Kidney glomerular epithelial cell (primary cell): ENCODE measurements around the gene TXNDC8.
A peak's percentile ranks its signal among the peaks of the same experiment; 100 is the strongest.
"Not testable (repeated sequence)": the region's sequence is repeated elsewhere in the genome, so short reads cannot be mapped to it uniquely, and the experiment has no call there.

Source experiments
- DNase-seq: peaks from one replicate; lab custom pipeline; 2025; lab: John Stamatoyannopoulos, UW

The TXNDC8 gene

GRCh38 chr9:110327716-110328115, 9.9 kb downstream of the TXNDC8 start:
- no peak for DNase-seq

DNA sequence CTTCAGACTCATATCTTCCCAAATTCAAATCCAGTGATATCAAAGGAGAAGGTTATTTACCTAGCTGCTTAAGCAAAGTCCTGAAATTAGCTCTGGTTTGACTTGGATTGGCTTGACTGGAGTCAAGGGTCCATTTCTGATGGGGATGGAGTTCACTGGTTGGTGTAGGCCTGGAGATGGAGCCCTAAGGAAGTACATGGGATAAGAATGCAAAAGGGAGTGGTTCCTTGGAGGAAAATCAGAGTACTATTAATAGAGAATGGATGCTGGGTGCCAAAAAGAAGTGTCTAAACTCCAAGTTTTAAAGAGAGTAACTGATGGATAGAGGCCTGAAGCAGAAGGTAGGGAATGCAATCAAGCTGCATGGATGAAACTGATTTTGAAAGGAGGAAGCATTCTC, 13.8 kb downstream of the TXNDC8 start:
- no peak for DNase-seq

DNA sequence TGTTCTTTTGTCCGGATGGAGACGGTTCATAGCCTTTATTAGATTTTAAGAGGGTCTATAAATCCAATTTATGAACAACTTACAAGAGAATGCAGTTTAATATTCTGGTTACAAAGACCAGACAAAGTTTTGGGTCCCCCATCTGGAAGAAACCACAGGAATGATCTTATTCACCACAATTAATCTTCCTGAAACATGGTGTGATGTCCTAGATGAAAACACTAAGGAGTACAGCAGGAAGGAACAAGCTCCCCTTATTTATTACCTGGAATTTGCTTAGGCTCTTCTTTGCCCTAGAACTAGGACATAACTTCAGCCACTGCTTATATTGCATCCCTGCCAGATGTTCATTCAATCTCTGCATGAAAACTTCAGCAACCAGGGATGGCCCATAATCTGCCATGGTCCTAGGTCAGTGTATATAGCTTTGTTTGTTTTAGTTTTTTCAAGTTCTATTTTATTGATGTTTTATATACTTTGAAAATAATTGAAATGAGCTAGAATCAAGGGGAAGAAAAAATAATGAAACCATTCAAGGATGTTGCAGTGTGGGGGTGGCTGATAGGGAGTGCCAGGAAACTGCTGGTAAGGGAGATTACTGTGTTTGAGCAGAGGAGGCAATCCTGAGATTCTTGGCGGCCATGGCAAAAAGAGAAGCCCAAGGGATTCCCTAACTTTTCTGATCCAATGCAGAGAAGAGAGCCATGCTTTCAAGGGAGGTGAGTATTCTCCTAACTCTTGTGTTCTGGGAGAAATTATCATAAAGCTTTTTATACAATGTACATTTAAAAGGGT, 16.8 kb downstream of the TXNDC8 start:
- peak; percentile 7 for DNase-seq

GRCh38 chr9:110319781-110320492, 17.7 kb downstream of the TXNDC8 start:
- no peak for DNase-seq

- DNase-seq = no peak
These were observed 19.8 kb downstream of the TXNDC8 start for GRCh38 chr9:110317911-110318310.

- no peak for DNase-seq
These were observed 21.2 kb downstream of the TXNDC8 start for GRCh38 chr9:110316261-110317075.

DNA sequence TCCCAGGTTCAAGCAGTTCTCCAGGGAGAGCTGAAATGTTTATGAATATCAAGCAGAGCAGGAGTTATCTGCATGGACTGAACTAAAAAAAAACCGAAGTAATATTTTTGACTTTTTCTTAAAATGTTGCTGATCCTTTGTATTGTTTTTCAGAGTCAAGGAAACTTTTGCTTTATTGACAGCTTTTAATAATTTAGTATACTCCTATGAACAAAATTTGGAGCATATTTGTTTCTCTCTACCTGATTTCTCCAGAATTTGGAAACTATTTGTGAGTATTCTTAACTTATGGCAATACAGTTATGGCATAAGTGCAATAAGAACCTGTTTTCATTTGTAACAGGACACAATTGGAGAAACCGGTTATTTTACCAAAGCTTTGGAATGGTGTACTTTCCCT, 25.7 kb downstream of the TXNDC8 start:
- not testable (repeated sequence) for DNase-seq

DNA sequence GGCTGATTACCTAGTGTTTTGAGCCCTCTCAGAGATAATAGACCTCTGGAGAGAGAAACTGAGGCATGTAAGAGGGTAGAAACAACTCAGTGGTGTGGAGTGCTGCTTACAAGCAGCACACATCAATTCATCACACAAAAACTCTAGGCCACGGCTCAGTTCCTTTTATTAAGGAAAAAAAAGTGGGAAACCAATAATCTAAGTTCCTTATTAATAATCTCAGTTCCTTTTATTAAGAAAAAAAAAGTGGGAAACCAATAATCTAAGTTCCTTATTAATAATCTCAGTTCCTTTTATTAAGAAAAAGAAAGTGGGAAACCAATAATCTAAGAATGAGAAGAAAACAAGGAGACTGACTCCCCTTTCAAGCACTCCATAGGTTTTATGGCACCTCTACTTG, 28.0 kb downstream of the TXNDC8 start:
- DNase-seq = no peak

DNA sequence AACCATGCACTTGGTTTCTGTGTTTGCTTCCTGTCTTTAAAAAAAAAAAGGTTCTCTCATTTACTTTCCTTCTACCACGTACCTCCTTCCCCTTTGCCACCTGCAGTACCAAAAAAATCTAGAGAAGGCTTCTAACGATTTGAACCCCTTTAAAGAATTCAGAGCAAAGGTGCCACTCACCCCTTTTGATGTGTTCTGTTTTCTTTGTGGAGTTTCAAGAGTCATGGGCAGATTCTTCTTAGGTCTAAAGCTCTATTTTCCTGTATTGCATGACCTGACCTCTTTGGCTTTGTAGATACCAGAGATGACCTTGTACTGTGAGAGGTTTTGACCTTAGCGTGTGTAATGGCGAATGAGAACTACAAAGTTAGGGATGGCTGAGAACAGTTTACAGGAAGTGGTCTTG, 29.0 kb downstream of the TXNDC8 start:
- no peak for DNase-seq

DNA sequence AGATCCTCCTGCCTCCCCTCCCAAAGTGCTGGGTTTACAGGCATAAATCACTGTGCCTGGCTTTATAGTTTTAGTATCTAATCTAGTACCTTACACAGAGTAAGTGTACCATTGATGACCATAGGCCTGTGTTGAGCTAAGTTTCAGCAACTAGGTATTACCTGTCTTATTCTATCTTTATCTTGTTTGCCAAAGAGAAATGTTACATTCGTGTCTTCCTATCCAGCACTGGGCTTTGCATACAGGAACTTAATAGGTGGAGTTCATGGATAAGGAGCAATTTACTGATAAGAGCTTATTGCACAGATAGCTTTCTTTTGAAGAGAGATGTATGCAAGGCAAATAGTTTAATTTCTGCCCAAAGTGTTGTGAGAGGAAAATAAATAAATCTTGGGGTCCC, 30.5 kb downstream of the TXNDC8 start:
- DNase-seq = no peak

- DNase-seq = no peak
These were observed 34.5 kb downstream of the TXNDC8 start for GRCh38 chr9:110303133-110303532.

- no peak for DNase-seq
These were observed 39.5 kb downstream of the TXNDC8 start for GRCh38 chr9:110298043-110298605.

DNA sequence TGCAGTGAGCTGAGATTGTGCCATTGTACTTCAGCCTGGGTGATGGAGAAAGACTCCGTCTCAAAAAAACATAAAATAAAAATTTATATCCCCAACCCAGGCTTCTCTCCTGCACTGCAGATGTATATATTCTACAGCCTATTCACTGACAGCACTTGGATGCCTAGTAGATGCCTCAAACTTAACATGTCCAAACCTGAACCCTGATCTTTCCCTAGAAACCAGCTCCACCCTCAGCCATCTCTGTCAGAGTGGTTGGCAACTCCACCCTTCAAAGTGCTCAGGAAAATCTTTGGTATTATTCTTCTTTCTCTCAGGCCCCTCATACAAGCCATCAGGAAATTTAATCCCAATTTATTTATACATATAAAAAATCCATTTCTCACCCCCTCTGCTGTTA, 44.4 kb downstream of the TXNDC8 start:
- no peak for DNase-seq

DNA sequence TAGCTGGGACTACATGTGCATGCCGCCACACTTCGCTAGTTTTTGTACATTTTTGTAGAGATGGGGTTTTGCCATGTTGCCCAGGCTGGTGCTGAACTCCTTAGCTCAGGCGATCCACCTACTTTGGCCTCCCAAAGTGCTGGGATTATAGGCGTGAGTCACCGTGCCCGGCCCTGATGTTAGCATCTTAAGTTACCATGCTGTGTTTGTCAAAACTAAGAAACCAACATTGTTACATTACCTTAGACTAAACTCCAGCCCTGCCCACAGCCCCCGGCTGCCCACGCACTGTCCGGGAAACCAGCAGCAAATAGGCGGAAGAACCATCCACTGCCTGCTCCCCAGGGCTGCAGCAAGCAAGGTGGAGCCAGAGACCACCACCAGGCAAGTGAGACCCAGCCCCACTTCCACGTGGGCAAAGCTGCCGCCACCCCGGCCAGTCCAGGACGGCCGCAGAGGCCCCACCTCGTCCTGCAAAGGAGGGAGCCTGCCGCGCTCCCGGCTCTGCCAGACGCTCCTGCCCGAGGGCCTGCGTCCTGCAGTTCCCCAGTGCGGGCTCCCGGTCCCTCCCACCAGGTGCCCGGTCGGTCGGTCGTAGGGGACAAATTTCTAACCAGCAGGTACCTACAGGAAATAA, 45.6 kb downstream of the TXNDC8 start:
- DNase-seq = no peak

DNA sequence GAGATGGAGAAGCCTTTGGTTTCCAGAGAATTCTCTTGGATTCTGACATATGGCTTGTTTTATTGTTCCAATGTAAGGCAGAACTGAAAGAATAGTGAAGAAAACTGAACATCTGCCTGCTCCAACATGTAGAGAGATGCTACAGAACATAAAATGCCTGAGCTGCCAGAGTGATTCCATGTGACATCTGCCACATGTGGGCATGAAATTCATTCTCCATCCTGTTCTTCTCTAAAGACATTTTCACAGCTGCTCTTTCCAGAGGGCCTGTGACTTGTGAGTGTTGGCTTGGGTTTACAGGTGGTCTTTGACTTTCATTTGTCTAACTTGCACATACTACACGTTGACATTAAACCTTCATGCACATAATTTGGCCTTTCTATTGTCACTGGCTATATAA, 47.7 kb downstream of the TXNDC8 start:
- no peak for DNase-seq

DNA sequence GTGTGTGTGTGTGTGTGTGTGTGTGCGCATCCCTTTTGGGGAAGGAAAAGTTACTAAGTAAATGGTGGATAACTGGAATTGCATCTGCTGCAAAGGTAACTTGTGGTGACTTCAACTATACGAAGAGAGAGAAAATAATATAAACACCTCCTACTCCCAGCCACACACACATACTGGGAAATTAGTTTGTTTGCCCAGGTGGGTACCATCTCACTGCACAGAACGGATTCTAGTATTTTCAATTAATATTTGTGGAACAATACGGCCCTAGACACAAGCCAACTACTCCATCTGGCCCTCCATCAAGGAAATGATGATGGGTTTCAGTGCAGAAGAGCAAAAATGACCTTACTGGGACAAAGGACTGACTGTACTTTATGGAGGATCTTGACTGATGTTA, 49.2 kb downstream of the TXNDC8 start:
- no peak for DNase-seq

DNA sequence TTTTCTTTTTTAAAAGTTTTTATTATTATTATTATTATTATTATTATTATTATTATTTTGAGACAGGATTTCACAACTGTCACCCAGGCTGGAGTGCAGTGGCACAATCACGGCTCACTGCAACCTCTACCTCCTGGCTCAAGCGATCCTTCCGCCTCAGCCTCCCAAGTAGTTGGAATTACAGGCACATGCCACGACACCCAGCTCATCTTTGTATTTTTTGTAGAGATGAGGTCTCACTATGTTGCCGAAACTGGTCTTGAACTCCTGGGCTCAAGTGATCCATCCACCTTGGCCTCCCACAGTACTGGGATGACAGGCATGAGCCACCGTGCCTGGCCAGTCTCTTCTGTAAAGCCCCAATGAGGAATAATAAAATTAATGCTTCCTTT, 50.4 kb downstream of the TXNDC8 start:
- DNase-seq = no peak

DNA sequence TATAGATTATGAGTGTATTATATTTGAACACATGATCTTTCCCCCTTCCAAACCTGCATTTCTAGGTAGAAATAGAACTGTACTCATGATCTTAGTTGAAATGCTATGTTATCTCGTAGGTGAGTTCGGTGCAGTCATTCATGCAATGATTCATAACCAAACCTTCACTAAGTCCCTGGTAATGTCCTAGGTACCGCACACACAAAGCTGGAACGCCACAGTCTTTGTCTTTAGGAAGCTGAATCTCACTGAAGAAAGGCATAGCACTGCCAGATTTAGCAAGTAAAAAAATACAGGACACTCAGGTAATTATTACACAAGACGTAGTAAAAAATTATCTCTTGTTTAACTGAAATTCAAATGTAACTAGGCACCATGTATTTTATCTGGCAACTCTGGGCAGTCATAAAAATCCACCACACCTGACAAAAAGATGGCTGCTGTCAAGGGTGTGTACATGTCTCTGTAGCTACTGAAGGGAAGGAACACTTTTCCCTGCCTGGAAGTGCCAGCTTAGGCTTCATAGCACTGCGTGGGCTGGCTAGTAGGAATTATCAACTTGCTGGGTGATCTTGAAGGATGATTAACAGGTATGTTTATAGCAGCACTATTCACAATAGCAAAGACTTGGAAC, 53.3 kb downstream of the TXNDC8 start:
- DNase-seq = no peak

- DNase-seq = peak; percentile 17
These were observed 53.9 kb downstream of the TXNDC8 start for GRCh38 chr9:110283751-110284150.

DNA sequence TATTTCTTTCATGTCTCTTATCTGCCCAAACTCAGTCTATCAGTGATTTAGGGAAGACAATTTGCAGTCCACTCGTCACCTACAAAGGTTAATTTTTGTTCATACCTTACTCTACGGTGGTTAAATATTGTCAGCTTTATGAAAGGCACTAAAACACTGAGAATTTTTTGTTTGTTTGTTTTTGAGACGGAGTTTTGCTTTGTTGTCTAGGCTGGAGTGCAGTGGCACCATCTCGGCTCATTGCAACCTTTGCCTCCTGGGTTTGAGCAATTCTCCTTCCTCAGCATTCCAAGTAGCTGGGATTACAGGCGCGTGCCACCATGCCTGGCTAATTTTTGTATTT, 55.0 kb downstream of the TXNDC8 start:
- DNase-seq = no peak

- DNase-seq = no peak
These were observed 55.5 kb downstream of the TXNDC8 start for GRCh38 chr9:110282018-110282738.
